Loucy (cell line): ENCODE measurements around the gene G6PC3.

Experiments
- CTCF ChIP-seq: fragments of 200-600 bp; sonication (generic); conservative IDR thresholded peaks from 2 replicates; pipeline ENCODE4 v1.5.1; 2014; ENCODE audit warnings: mild to moderate bottlenecking, antibody characterized with exemption, low read length
- EZH2phosphoT487 ChIP-seq: fragments of 200-600 bp; IDR thresholded peaks from 2 replicates; pipeline ENCODE4 v1.6.1; 2018; ENCODE audit warnings: antibody characterized with exemption, mild to moderate bottlenecking, moderate library complexity, borderline replicate concordance

DNA sequence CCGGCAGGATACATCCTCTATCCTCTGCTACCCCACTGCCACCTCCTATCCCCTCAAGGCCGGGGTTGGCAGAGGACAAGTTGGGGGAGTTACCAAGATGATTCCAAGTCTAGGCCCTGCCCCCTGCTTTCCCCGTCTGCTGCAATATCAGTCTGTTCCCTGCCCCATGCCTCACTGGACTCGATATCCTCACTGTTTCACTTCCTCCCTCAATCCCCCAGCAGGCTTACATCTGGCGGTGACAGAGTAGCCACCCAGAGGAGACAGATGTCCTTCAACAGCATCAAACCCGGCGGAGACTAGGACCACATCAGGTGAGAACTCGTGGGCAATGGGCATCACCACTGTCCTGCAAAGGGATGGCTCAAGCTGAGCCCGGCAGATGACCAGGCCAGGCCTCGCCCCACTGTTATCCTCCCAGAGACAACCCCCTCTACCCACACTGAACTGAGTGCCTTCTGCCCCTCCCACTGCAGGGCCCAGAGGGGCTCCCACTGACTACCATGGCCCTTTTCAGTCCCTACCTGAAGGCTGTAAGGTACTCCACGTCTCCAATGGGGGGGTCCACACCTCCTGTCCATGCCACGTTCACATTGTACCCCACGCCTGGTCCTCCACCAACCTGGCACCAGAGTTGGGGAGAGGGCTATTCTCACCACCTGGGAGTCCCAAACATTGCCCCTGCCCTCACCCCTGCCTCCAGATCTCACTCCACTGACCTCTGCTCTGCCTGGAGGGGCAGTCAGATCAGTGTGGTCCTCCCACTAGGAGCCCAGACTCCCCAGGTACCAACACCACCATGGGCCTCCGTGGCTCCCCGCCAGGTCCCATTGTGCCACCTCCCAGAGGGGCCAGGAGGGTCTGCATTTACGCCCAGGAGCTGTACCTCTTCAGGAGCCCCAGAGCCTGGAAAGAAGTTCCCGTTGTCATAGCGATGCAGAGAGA is 9.6 kb downstream of the G6PC3 start:
- TF ChIP-seq CTCF (no peak), EZH2phosphoT487 (no peak)
